PFSK-1 (cell line): ENCODE measurements around the gene C11orf71.

ENCODE experiments used
- FOXP2 ChIP-seq: optimal IDR thresholded peaks from 2 replicates; pipeline ENCODE3; 2011; ENCODE audit warnings: borderline replicate concordance, control low read depth, inconsistent platforms; ENCODE audit not compliant: insufficient read depth; ENCODE audit errors: extremely low read length, extremely low read depth
- POLR2AphosphoS5 ChIP-seq: IDR thresholded peaks from 2 replicates; pipeline ENCODE4 v1.6.1; 2012; ENCODE audit warnings: low read depth, mild to moderate bottlenecking, control low read depth, low read length, moderate library complexity
- REST ChIP-seq, 2 experiments: IDR thresholded peaks; 2 replicates each; pipeline versions ENCODE4 v1.6.1 to v1.8.0; 2011 to 2012; ENCODE audit warnings: low read depth in 2 of 2, low read length in 2 of 2, control low read depth in 1 of 2, inconsistent platforms in 1 of 2, mild to moderate bottlenecking in 1 of 2, moderate library complexity in 1 of 2; ENCODE audit not compliant: insufficient read depth in 1 of 2
- SIN3A ChIP-seq: IDR thresholded peaks from 2 replicates; pipeline ENCODE4 v1.6.1; 2012; ENCODE audit warnings: mild to moderate bottlenecking, low read length, moderate library complexity, borderline replicate concordance; ENCODE audit not compliant: insufficient read depth
- TAF1 ChIP-seq: IDR thresholded peaks from 2 replicates; pipeline ENCODE4 v1.6.1; 2012; ENCODE audit warnings: low read length, control low read depth, borderline replicate concordance; ENCODE audit not compliant: insufficient read depth

The C11orf71 gene

GRCh38 chr11:114396916-114397315, 3.4 kb downstream of the C11orf71 start:
- TF ChIP-seq REST (IDR thresholded peaks at IDR 0.05; ENCODE audit: insufficient read depth in 1 of 2, low read depth in 2 of 2, low read length in 2 of 2) (no peak), TAF1 (no peak), SIN3A (no peak), FOXP2 (no peak), POLR2AphosphoS5 (no peak)

- TF ChIP-seq FOXP2 (no peak), SIN3A (no peak), POLR2AphosphoS5 (no peak), REST (IDR thresholded peaks at IDR 0.05; ENCODE audit: insufficient read depth in 1 of 2, low read depth in 2 of 2, low read length in 2 of 2) (no peak), TAF1 (no peak)
Observed at GRCh38 chr11:114395736-114396135, 4.6 kb downstream of the C11orf71 start.

GRCh38 chr11:114392735-114393667, 7.3 kb downstream of the C11orf71 start:
- TF ChIP-seq POLR2AphosphoS5 (no peak), SIN3A (no peak), TAF1 (no peak), FOXP2 (no peak), REST (IDR thresholded peaks at IDR 0.05; ENCODE audit: insufficient read depth in 1 of 2, low read depth in 2 of 2, low read length in 2 of 2) (no peak)

- TF ChIP-seq POLR2AphosphoS5: no peak
- no peak for TF ChIP-seq SIN3A
- TF ChIP-seq TAF1: no peak
- TF ChIP-seq FOXP2: no peak
- no peak for TF ChIP-seq REST (IDR thresholded peaks at IDR 0.05; ENCODE audit: insufficient read depth in 1 of 2, low read depth in 2 of 2, low read length in 2 of 2)
Observed at GRCh38 chr11:114386545-114386944, 13.8 kb downstream of the C11orf71 start.
